Keratinocyte (primary cell): ENCODE data around the gene USB1. TPM values are rescaled to one million over a fixed set of nuclear protein-coding genes. Genes with fewer than 3 reads are reported as not detected.

Experiments
- DNase-seq: peaks from one replicate; pipeline ENCODE4 v3.0.0-alpha.2; 2011; ENCODE audit warnings: low read depth, missing footprints, low spot score
- FAIRE-seq: peaks from 2 replicates; lab custom pipeline; 2011; peaks lifted over from hg19 to GRCh38; lab: Jason Lieb, UNC
- H2AFZ ChIP-seq: 2 replicates; pipeline ENCODE4 v1.6.0; 2012; ENCODE audit warnings: low read length, control low read depth, inconsistent platforms; ENCODE audit not compliant: control insufficient read depth
- H3K27ac ChIP-seq: 2 replicates; pipeline ENCODE4 v1.5.1; 2011; ENCODE audit warnings: low read length; ENCODE audit not compliant: control insufficient read depth, insufficient read depth
- H3K27me3 ChIP-seq: 3 replicates; pipeline ENCODE4 v1.6.0; 2011; ENCODE audit warnings: low read length; ENCODE audit not compliant: control insufficient read depth, insufficient read depth; ENCODE audit errors: extremely low read depth
- H3K36me3 ChIP-seq, 2 experiments: 2 replicates in 1 of 2; 3 replicates in 1 of 2; pipeline ENCODE4 v1.5.1; 2011; ENCODE audit warnings: low read length in 2 of 2, mild to moderate bottlenecking in 1 of 2; ENCODE audit not compliant: control insufficient read depth in 2 of 2, insufficient read depth in 2 of 2; ENCODE audit errors: extremely low read depth in 1 of 2
- H3K4me1 ChIP-seq: 3 replicates; pipeline ENCODE4 v1.5.1; 2011; ENCODE audit warnings: low read length; ENCODE audit not compliant: control insufficient read depth, insufficient read depth; ENCODE audit errors: extremely low read depth
- H3K4me2 ChIP-seq: 3 replicates; pipeline ENCODE4 v1.6.0; 2011; ENCODE audit warnings: low read depth, low read length; ENCODE audit not compliant: control insufficient read depth, insufficient read depth; ENCODE audit errors: extremely low read depth
- H3K4me3 ChIP-seq, 3 experiments: fragments of 200-600 bp in 1 of 3; sonication (generic) in 1 of 3; 2 replicates in 2 of 3; 3 replicates in 1 of 3; pipeline ENCODE4 v1.5.1; 2011 to 2016; ENCODE audit warnings: low read length in 3 of 3, mild to moderate bottlenecking in 3 of 3, control low read depth in 2 of 3, inconsistent platforms in 1 of 3, low read depth in 1 of 3, mixed read lengths in 1 of 3, mixed run types in 1 of 3, moderate library complexity in 1 of 3; ENCODE audit not compliant: control insufficient read depth in 2 of 3, insufficient read depth in 2 of 3; ENCODE audit errors: extremely low read depth in 1 of 3
- H3K79me2 ChIP-seq: 2 replicates; pipeline ENCODE4 v1.6.0; 2012; ENCODE audit warnings: low read length; ENCODE audit not compliant: control insufficient read depth, insufficient read depth
- H3K9ac ChIP-seq: 3 replicates; pipeline ENCODE4 v1.6.0; 2011; ENCODE audit warnings: low read length; ENCODE audit not compliant: control insufficient read depth, insufficient read depth; ENCODE audit errors: extremely low read depth
- H3K9me1 ChIP-seq: 3 replicates; pipeline ENCODE4 v1.6.0; 2011; ENCODE audit warnings: low read length; ENCODE audit not compliant: control insufficient read depth, insufficient read depth; ENCODE audit errors: extremely low read depth
- H3K9me3 ChIP-seq: 2 replicates; pipeline ENCODE4 v1.5.1; 2012; ENCODE audit warnings: low read depth, low read length; ENCODE audit not compliant: control insufficient read depth
- H4K20me1 ChIP-seq: 3 replicates; pipeline ENCODE4 v1.6.0; 2011; ENCODE audit warnings: low read length; ENCODE audit not compliant: control insufficient read depth, insufficient read depth; ENCODE audit errors: extremely low read depth
- CTCF ChIP-seq, 3 experiments: IDR thresholded peaks in 1 of 3; conservative IDR thresholded peaks in 1 of 3; optimal IDR thresholded peaks in 1 of 3; 2 replicates in 2 of 3; 3 replicates in 1 of 3; pipeline versions ENCODE3 to v1.5.1; 2011; ENCODE audit warnings: low read length in 3 of 3, mild to moderate bottlenecking in 3 of 3, moderate library complexity in 2 of 3, control low read depth in 1 of 3, inconsistent platforms in 1 of 3; ENCODE audit not compliant: insufficient read depth in 2 of 3; ENCODE audit errors: extremely low read depth in 1 of 3
- EZH2 ChIP-seq: IDR thresholded peaks from one replicate; pipeline ENCODE4 v1.6.1; 2012; ENCODE audit warnings: inconsistent platforms, mild to moderate bottlenecking, low read length, moderate library complexity
- dilution Hi-C: fragments of 300-500 bp; cut with MboI; formaldehyde crosslinking; loops from one replicate; pipeline ENCODE4 v1.7.0; 2020; ENCODE audit warnings: low sequenced_read_pairs; ENCODE audit not compliant: extremely low pct_ligation_motif_present
- polyA plus RNA-seq, 5 experiments: library from polyadenylated mRNA; depleted of rRNA in 3 of 5; stranded (reverse) in 3 of 5; stranded (forward) in 1 of 5; unstranded in 1 of 5; fragments of >200 nt; gene quantifications; 1 replicate in 1 of 5; 2 replicates in 3 of 5; 3 replicates in 1 of 5; pipeline versions ENCODE4 v1.2.1 to v1.2.3, GENCODE V29; 2011 to 2012; ENCODE audit warnings: missing spikeins in 2 of 5, low read depth in 1 of 5, low replicate concordance in 1 of 5

USB1 gene
- polyA plus RNA-seq, 1 donor (not counting 4 experiments of a cell fraction or from before 2014, with no cell fraction given): 63.5 TPM

DNA sequence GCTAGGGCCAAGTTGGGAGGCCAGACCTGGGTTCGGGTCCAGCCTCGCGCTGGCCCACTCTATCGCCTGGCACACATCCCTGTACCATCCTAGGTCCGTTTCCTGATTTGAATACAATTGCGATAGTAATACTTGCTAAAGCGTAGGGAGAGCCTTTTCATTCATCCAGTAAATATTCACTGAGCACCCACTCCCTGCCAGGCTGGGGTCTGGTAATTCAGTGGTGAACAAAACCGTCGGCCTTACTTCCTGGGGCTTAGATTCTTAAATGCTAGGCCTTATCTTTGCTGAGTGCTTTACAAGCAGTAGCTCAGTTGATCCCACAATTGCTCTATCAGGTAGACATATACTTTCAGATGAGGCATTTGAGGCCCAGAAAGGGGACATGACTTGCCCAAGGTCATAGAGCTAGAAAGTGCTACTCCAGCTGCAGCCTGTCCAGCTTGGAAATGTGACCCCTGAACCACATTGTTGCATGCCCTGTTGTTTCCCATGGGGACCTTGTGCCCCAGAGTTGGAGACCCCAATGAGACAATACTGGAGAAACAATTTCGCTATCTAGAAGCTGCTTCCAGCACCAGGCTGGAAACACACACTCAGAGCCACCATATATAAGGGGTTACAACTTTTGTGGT, 691 bp downstream of the USB1 start:
- Histone ChIP-seq H3K9ac (peak overlapping the region; percentile 64), H3K36me3 (peaks cover 9 to 11% of the 10 kb centered on the region in 2 experiments), H3K4me1 (peaks cover 29% of the 10 kb centered on the region), H3K4me2 (peak overlapping the region; percentile 94), H3K9me1 (no peaks in the 10 kb centered on the region), H3K27me3 (no peaks in the 10 kb centered on the region), H3K4me3 (peak overlapping the region; percentile 75 to 96 (median 81)), H3K27ac (no peak overlapping the region), H2AFZ (no peak overlapping the region), H3K9me3 (no peaks in the 10 kb centered on the region), H4K20me1 (no peaks in the 10 kb centered on the region), H3K79me2 (peaks cover 23% of the 10 kb centered on the region)
- dilution Hi-C loops: no loop called here
- no peak for DNase-seq
- TF ChIP-seq EZH2 (no peak), CTCF (optimal IDR thresholded peaks at IDR 0.05 in 1 of 3, IDR thresholded peaks at IDR 0.05 in 1 of 3, conservative IDR thresholded peaks at IDR 0.05 in 1 of 3; ENCODE audit: extremely low read depth in 1 of 3, insufficient read depth in 2 of 3, low read length in 3 of 3) (no peak)
- no peak for FAIRE-seq

- Histone ChIP-seq H3K36me3 (peaks cover 8 to 9% of the 10 kb centered on the region in 2 experiments), H3K9me1 (no peaks in the 10 kb centered on the region), H3K9ac (no peak overlapping the region), H3K4me3 (no peak overlapping the region), H3K27me3 (no peaks in the 10 kb centered on the region), H3K4me1 (peaks cover 29% of the 10 kb centered on the region), H3K9me3 (no peaks in the 10 kb centered on the region), H2AFZ (no peak overlapping the region), H4K20me1 (no peaks in the 10 kb centered on the region), H3K79me2 (peaks cover 28% of the 10 kb centered on the region), H3K27ac (no peak overlapping the region), H3K4me2 (no peak overlapping the region)
- FAIRE-seq (no peak), DNase-seq (no peak)
- TF ChIP-seq EZH2 (no peak), CTCF (optimal IDR thresholded peaks at IDR 0.05 in 1 of 3, IDR thresholded peaks at IDR 0.05 in 1 of 3, conservative IDR thresholded peaks at IDR 0.05 in 1 of 3; ENCODE audit: extremely low read depth in 1 of 3, insufficient read depth in 2 of 3, low read length in 3 of 3) (no peak)
- dilution Hi-C loops: no loop called here
Observed at GRCh38 chr16:58002416-58002800, 1.2 kb downstream of the USB1 start.
